Tibial nerve (tissue), 4 donors: ENCODE results near the gene FAM131C. TPM values are rescaled to one million over a fixed set of nuclear protein-coding genes. Genes with fewer than 3 reads are reported as not detected.
A peak's percentile ranks its signal among the peaks of the same experiment; 100 is the strongest.
"Not testable (repeated sequence)": the region's sequence is repeated elsewhere in the genome, so short reads cannot be mapped to it uniquely, and the experiment has no call there.

Experiments used
- DNase-seq, 2 donors: peaks; one replicate each; pipeline ENCODE4 v3.0.0-alpha.2; 2019; ENCODE audit warnings: low spot score in 2 of 2
- H3K27ac ChIP-seq, 4 donors: fragments of 200-600 bp; sonication (generic) in 3 of 4; one replicate each; pipeline ENCODE4 v1.5.1; 2017 to 2019; ENCODE audit warnings: mild to moderate bottlenecking in 1 of 4
- H3K27me3 ChIP-seq, 2 donors: fragments of 200-600 bp; sonication (generic) in 1 of 2; one replicate each; pipeline versions ENCODE4 v1.5.1 to v1.6.0; 2017 to 2019
- H3K36me3 ChIP-seq, 3 donors: fragments of 200-600 bp; sonication (generic); one replicate each; pipeline ENCODE4 v1.5.1; 2018 to 2019
- H3K4me1 ChIP-seq, 4 donors: fragments of 200-600 bp; sonication (generic) in 3 of 4; one replicate each; pipeline ENCODE4 v1.5.1; 2017 to 2019
- H3K4me3 ChIP-seq, 4 donors: fragments of 200-600 bp; sonication (generic) in 3 of 4; one replicate each; pipeline ENCODE4 v1.5.1; 2017 to 2019; ENCODE audit warnings: mild to moderate bottlenecking in 1 of 4, moderate library complexity in 1 of 4
- H3K9me3 ChIP-seq, 4 donors: fragments of 200-600 bp; sonication (generic) in 3 of 4; one replicate each; pipeline ENCODE4 v1.5.1; 2017 to 2019
- CTCF ChIP-seq, 5 experiments: fragments of 200-600 bp in 3 of 5; fragments of 450-650 bp in 2 of 5; sonication (generic) in 3 of 5; IDR thresholded peaks; one replicate each; pipeline ENCODE4 v1.5.1; 2016 to 2019; ENCODE audit warnings: antibody characterized with exemption in 5 of 5, mild to moderate bottlenecking in 3 of 5, moderate library complexity in 2 of 5
- EP300 ChIP-seq, 2 donors: sonication (generic); formaldehyde crosslinking; IDR thresholded peaks; one replicate each; pipeline ENCODE4 v1.6.1; 2017; ENCODE audit warnings: antibody characterized with exemption in 2 of 2, mild to moderate bottlenecking in 1 of 2
- POLR2A ChIP-seq, 2 donors: fragments of 450-650 bp; IDR thresholded peaks; one replicate each; pipeline ENCODE4 v1.6.1; 2017; ENCODE audit warnings: antibody characterized with exemption in 2 of 2, mild to moderate bottlenecking in 2 of 2, moderate library complexity in 2 of 2
- WGBS, 2 donors: methylation state at CpG; one replicate each; pipeline ENCODE4 v1.1.5; 2018; 5-methylcytosine and 5-hydroxymethylcytosine counted together
- total RNA-seq, 4 donors: library from RNA; depleted of rRNA; stranded (reverse); fragments of >200 nt; gene quantifications; one replicate each; pipeline ENCODE4 v1.1.0, GENCODE V29; 2016

Gene FAM131C
- total RNA-seq, 4 donors from 2014 or later: not detected

DNA sequence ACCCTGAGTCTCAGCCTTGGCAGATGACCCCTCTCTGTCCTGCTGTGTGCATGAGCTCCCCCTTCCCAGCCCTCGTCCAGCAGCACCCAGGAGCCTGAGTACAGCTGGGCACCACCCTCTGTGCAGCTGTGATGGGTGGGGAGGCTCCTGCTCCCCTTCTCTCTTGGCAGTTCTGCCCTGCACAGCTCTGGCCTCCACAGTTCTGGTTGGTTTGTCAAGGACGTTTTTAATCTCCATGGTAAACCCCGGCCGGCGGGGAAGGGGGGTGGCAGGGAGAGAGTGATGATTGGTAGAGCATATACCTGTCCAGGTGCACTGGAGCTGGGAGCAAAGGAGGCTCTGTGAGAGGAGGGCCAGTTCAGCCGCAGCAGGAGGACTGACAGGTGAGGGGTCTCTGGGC, 51.8 kb downstream of the FAM131C start, which contains the start of gene CLCNKA:
Gene CLCNKA (plus strand): TSS at position 356 of the 400 bp plus-strand sequence. CDS start 584 bp downstream, outside the sequence.
- Histone ChIP-seq H3K36me3 (no peaks in the 10 kb centered on the region), H3K27ac (no peak within 1 kb of the TSS), H3K4me3 (no peak within 1 kb of the TSS), H3K9me3 (no peaks in the 10 kb centered on the region), H3K27me3 (peaks cover 0 to under 1% of the 10 kb centered on the region in 2 donors), H3K4me1 (peaks cover 0 to 38% (median 17%) of the 10 kb centered on the region in 4 donors)
- no peak for TF ChIP-seq CTCF (IDR thresholded peaks at IDR 0.05)
- no peak for TF ChIP-seq EP300 (IDR thresholded peaks at IDR 0.05)
- no peak for TF ChIP-seq POLR2A (IDR thresholded peaks at IDR 0.05)
- DNase-seq: no peak
- WGBS, 2 donors: 55 to 60% methylated on average over 6 of the region's 6 CpGs

- WGBS, 2 donors: 79% methylated on average over 3 of the region's 9 CpGs; no CpG with 5 or more reads in 1 of the 2 donors
- not testable (repeated sequence) for H3K4me3 ChIP-seq, H3K9me3 ChIP-seq, H3K27ac ChIP-seq, H3K27me3 ChIP-seq, DNase-seq, H3K36me3 ChIP-seq
- peaks cover 0 to 43% (median 16%) of the 10 kb centered on the region in 4 donors for H3K4me1 ChIP-seq
These were observed 52.6 kb downstream of the FAM131C start for GRCh38 chr1:16020878-16021277.

GRCh38 chr1:16020325-16020724, 53.1 kb downstream of the FAM131C start:
- no peaks in the 10 kb centered on the region for H3K27me3 ChIP-seq
- H3K9me3 ChIP-seq: no peaks in the 10 kb centered on the region
- no peaks in the 10 kb centered on the region for H3K36me3 ChIP-seq
- H3K4me3 ChIP-seq: no peak overlapping the region
- H3K4me1 ChIP-seq: peaks cover 0 to 45% (median 16%) of the 10 kb centered on the region in 4 donors
- WGBS, 2 donors: 75 to 85% methylated on average over 6 of the region's 6 CpGs
- DNase-seq: no peak
- TF ChIP-seq POLR2A (IDR thresholded peaks at IDR 0.05): no peak
- TF ChIP-seq CTCF (IDR thresholded peaks at IDR 0.05): no peak
- no peak for TF ChIP-seq EP300 (IDR thresholded peaks at IDR 0.05)
- peak overlapping the region in 1 of 4 donors; percentile 84 for H3K27ac ChIP-seq

DNA sequence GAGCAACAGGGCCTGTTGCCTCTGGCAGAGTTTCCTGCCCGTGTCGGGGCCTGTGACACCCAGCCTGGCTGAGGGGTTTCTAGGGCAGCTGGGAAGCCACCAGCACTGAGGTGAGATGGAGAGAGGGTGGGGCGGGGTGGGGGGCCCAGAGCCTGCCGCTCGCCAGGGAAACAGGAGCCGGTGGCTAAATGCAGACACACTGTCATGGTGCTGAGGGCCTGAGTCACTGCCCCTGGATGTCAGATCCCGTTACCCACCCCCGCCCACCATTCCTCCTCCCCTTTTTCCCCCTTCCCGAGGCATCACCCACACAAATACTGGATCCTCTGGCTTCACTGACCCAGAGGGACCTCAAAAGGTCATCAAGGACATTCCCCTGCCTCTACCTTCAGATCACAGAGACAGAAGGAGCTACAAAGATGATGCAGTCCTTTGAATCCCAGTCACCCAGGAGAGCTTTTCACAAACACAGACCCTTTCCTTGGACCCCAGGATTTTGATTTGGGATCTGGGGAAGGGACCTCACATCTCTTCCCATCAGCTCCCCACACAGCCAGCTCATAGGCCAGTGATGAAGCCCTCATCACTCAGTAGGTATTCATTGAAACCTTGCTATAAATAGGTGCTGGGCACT, 53.7 kb downstream of the FAM131C start:
- Histone ChIP-seq H3K27ac (peak overlapping the region in 3 of 4 donors; percentile 64 to 86 (median 84)), H3K36me3 (no peaks in the 10 kb centered on the region), H3K27me3 (no peaks in the 10 kb centered on the region), H3K9me3 (no peaks in the 10 kb centered on the region), H3K4me1 (peaks cover 0 to 51% (median 18%) of the 10 kb centered on the region in 4 donors), H3K4me3 (no peak overlapping the region)
- 41 to 57% methylated on average over 8 to 9 of the region's 9 CpGs for WGBS, 2 donors
- TF ChIP-seq EP300 (IDR thresholded peaks at IDR 0.05) (no peak), POLR2A (IDR thresholded peaks at IDR 0.05) (no peak), CTCF (IDR thresholded peaks at IDR 0.05) (no peak)
- no peak for DNase-seq

DNA sequence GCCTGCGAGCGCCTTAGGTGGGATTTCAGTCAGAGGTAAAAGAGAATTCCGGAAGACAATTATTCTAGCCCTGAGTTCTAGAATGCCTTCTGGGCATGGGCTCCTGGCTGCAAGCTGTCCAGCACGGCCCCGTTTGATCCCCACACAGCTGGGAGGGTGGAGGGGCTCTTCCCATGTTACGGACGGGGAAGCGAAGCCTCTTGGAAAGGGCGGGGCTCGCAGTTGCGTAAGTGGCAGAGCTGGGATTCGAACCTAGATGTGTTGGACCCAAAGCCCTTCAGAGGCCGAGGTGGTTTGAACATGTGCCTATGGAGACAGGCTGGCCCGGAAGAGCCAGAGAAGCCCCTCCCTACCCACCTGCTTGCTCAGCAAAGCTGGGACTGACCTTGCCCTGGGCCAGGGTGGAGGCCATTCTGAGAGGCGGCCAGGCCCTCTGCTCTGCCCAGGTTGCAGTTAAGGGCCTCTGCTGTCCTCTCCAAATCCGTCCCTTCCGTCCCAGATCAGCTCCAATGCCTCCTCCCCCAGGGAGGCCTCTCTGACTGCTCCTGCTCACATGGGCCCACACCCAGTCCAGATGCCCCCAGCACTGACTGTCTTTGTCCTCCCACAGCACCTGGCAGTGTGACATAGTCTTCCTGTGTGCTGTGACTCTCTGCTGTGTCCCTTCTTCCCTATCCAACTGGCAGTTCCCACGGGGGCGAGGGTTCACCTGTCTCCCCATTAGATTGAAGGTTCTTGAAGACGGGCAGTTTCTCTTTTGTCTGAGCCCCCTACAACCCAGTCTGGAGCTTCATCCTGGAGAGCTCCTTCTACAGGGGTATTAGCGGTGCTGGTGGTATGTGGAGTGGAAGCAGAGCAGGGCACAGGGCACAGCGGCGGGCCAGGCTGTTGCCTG, 54.5 kb downstream of the FAM131C start:
- no peak overlapping the region for H3K4me3 ChIP-seq
- 81 to 83% methylated on average over 23 of the region's 23 CpGs for whole genome bisulfite sequencing, 2 donors

More for the DNA sequence above, 54.5 kb downstream of the FAM131C start:
- Histone ChIP-seq H3K27ac (peak overlapping the region; percentile 64 to 86 (median 74)), H3K9me3 (no peaks in the 10 kb centered on the region), H3K36me3 (no peaks in the 10 kb centered on the region), H3K27me3 (no peaks in the 10 kb centered on the region), H3K4me1 (peaks cover 0 to 59% (median 18%) of the 10 kb centered on the region in 4 donors)
- TF ChIP-seq CTCF (IDR thresholded peaks at IDR 0.05) (no peak), EP300 (IDR thresholded peaks at IDR 0.05) (no peak), POLR2A (IDR thresholded peaks at IDR 0.05) (no peak)
- no peak for DNase-seq
